ENCODE results near the gene KRTAP10-2. TPM values are rescaled to one million over a fixed set of nuclear protein-coding genes. Genes with fewer than 3 reads are reported as not detected.

KRTAP10-2 gene
- total RNA-seq, 3 donors from 2014 or later, result not detected

GRCh38 chr21:44520326-44521300, 30.7 kb downstream of the KRTAP10-2 start:
- no peaks in the 10 kb centered on the region for H3K36me3 ChIP-seq
- H3K4me3 ChIP-seq, result no peak overlapping the region
- intact Hi-C loops (cut with DNase I; ENCODE audit: low total_unique reads), result loop anchor here (10.0 kb wide), 1 partner anchor 154 kb away; no protein-coding TSS in a partner anchor
- no peak overlapping the region for H3K27ac ChIP-seq
- peak in 1 of 2 donors; percentile 31 for DNase-seq (ENCODE audit: low spot score in 2 of 2)
- H3K4me1 ChIP-seq, result no peaks in the 10 kb centered on the region
- TF ChIP-seq CTCF (IDR thresholded peaks at IDR 0.05) (no peak), POLR2AphosphoS5 (IDR thresholded peaks at IDR 0.05) (no peak), POLR2A (IDR thresholded peaks at IDR 0.05) (no peak)
- no peaks in the 10 kb centered on the region for H3K9me3 ChIP-seq
- peaks cover 0 to 13% of the 10 kb centered on the region in 2 donors for H3K27me3 ChIP-seq

GRCh38 chr21:44519346-44520325, 31.7 kb downstream of the KRTAP10-2 start:
- no peaks in the 10 kb centered on the region for H3K9me3 ChIP-seq
- H3K27me3 ChIP-seq, result peaks cover 0 to 13% of the 10 kb centered on the region in 2 donors
- H3K4me1 ChIP-seq, result no peaks in the 10 kb centered on the region
- no peak overlapping the region for H3K27ac ChIP-seq
- no peak for DNase-seq (ENCODE audit: low spot score in 2 of 2)
- no peak overlapping the region for H3K4me3 ChIP-seq
- no peaks in the 10 kb centered on the region for H3K36me3 ChIP-seq
- intact Hi-C loops (cut with DNase I; ENCODE audit: low total_unique reads), result loop anchor here (10.0 kb wide), 1 partner anchor 155 kb away; no protein-coding TSS in a partner anchor
- TF ChIP-seq CTCF (IDR thresholded peaks at IDR 0.05) (no peak), POLR2A (IDR thresholded peaks at IDR 0.05) (no peak)

DNA sequence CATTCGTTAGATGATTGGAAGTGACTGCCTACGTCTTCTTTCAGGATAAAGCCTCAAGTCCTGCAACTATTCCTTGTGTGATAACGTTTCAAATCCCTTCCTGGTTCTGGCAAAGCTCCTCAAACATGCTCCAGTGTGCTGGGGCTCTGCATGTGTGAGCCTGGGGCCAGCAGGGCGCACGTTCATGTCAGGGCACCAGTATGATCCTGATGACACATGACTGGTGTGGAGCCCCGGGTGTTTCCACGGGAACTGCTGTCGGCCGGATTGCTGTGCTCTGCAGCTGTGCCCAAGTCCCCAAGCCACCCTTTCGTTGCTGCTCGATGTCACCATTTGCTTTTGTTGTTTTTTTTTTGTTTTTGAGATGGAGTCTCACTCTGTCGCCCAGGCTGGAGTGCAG, 32.6 kb downstream of the KRTAP10-2 start:
- Histone ChIP-seq H3K27ac (no peak overlapping the region), H3K36me3 (no peaks in the 10 kb centered on the region), H3K27me3 (peaks cover 0 to 13% of the 10 kb centered on the region in 2 donors), H3K4me3 (no peak overlapping the region), H3K4me1 (no peaks in the 10 kb centered on the region), H3K9me3 (no peaks in the 10 kb centered on the region)
- TF ChIP-seq POLR2AphosphoS5 (IDR thresholded peaks at IDR 0.05) (no peak), POLR2A (IDR thresholded peaks at IDR 0.05) (no peak), CTCF (IDR thresholded peaks at IDR 0.05) (no peak)
- intact Hi-C loops (cut with DNase I; ENCODE audit: low total_unique reads), result no loop called here
- no peak for DNase-seq (ENCODE audit: low spot score in 2 of 2)

DNA sequence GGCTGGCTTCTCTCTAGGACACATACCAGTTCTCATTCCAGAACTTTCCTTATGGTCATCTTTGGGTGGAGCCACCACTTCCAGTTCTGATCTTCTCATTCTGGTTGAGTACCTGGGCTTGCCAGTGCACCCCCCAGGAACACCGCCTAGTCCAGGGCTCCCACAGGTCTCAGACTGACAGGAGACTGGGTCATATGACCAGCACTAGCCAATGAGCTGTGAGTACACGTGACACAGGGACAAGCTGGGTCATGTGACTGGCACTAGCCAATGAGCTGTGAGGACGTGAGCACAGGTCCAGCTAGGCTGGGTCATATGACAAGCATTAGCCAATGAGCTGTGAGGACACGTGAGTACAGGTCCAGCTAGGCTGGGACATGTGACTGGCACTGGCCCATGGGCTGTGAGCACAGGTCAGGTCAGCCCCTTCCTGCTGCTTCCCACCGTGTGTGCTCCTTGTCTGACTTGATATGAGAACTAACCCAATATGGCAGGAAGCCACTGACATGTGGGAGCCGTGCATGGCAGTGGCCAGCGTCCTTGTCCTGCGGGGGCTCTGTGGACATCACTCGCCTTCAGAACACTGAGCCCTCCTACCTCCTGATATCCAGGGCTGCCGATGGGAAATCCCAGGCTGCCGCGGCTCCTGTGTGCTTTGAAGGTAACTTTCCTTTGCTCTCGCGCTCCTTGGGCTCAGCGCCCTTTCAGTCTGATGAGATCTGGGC, 34.0 kb downstream of the KRTAP10-2 start:
- H3K9me3 ChIP-seq, result no peaks in the 10 kb centered on the region
- no peak overlapping the region for H3K27ac ChIP-seq
- no peak for TF ChIP-seq POLR2AphosphoS5 (IDR thresholded peaks at IDR 0.05)
- TF ChIP-seq POLR2A (IDR thresholded peaks at IDR 0.05), result no peak
- no peak for TF ChIP-seq CTCF (IDR thresholded peaks at IDR 0.05)
- H3K4me3 ChIP-seq, result no peak overlapping the region
- no peaks in the 10 kb centered on the region for H3K36me3 ChIP-seq
- DNase-seq (ENCODE audit: low spot score in 2 of 2), result no peak
- intact Hi-C loops (cut with DNase I; ENCODE audit: low total_unique reads), result no loop called here
- H3K4me1 ChIP-seq, result no peaks in the 10 kb centered on the region
- peaks cover 0 to 13% of the 10 kb centered on the region in 2 donors for H3K27me3 ChIP-seq

Data from breast epithelium (tissue), 4 donors.